ENCODE results near the gene SNAP47.

Gene SNAP47

DNA sequence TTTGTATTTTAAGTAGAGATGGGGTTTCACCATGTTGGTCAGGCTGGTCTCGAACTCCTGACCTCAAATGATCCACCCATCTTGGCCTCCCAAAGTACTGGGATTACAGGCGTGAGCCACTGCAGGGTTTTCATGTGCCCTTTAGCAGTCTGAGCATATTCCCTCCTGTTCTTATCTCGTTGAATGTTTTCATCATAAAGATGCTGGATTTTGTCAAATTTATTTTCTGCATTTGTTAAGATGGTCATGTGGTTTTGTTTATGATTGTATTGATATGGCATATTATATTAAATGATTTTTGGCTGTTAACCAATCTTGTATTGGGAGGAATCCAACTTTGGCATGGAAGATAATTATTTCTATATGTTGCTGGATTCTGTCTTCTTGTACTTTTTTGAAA lies 8.9 kb upstream of the SNAP47 start:
- Histone ChIP-seq H3K36me3 (replicated peaks; ENCODE audit: insufficient read depth, low read length) (no peaks in the 10 kb centered on the region), H3K79me2 (ENCODE audit: low read length) (no peaks in the 10 kb centered on the region; the same call in 1 of the 2 replicates), H3K9me3 (replicated peaks; ENCODE audit: insufficient read depth, low read length) (no peaks in the 10 kb centered on the region), H3F3A (ENCODE audit: insufficient read depth, low read length) (peaks cover 25% of the 10 kb centered on the region), H2AFZ (ENCODE audit: low read length) (no peak overlapping the region), H3K4me2 (ENCODE audit: low read depth, low read length) (no peak overlapping the region), H3K9ac (ENCODE audit: low read length) (no peak overlapping the region), H3K27me3 (replicated peaks; ENCODE audit: insufficient read depth, low read length) (no peaks in the 10 kb centered on the region), H3K4me3 (ENCODE audit: low read length) (no peak overlapping the region), H3K4me1 (ENCODE audit: low read length) (peaks cover 22% of the 10 kb centered on the region), H3K27ac (ENCODE audit: low read length) (no peak overlapping the region), H3K9me2 (replicated peaks; ENCODE audit: insufficient read depth, low read length) (no peaks in the 10 kb centered on the region), H4K20me1 (ENCODE audit: insufficient read depth, low read length) (no peaks in the 10 kb centered on the region)
- no peak for TF ChIP-seq EZH2 (optimal IDR thresholded peaks at IDR 0.05; ENCODE audit: low read depth, low read length)
- TF ChIP-seq, protein P1, sequence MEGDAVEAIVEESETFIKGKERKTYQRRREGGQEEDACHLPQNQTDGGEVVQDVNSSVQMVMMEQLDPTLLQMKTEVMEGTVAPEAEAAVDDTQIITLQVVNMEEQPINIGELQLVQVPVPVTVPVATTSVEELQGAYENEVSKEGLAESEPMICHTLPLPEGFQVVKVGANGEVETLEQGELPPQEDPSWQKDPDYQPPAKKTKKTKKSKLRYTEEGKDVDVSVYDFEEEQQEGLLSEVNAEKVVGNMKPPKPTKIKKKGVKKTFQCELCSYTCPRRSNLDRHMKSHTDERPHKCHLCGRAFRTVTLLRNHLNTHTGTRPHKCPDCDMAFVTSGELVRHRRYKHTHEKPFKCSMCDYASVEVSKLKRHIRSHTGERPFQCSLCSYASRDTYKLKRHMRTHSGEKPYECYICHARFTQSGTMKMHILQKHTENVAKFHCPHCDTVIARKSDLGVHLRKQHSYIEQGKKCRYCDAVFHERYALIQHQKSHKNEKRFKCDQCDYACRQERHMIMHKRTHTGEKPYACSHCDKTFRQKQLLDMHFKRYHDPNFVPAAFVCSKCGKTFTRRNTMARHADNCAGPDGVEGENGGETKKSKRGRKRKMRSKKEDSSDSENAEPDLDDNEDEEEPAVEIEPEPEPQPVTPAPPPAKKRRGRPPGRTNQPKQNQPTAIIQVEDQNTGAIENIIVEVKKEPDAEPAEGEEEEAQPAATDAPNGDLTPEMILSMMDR (IDR thresholded peaks at IDR 0.05; ENCODE audit: low read length), result no peak
- TF ChIP-seq EZH2phosphoT487 (IDR thresholded peaks at IDR 0.05; ENCODE audit: low read length), result no peak
- no peak for DNase-seq

DNA sequence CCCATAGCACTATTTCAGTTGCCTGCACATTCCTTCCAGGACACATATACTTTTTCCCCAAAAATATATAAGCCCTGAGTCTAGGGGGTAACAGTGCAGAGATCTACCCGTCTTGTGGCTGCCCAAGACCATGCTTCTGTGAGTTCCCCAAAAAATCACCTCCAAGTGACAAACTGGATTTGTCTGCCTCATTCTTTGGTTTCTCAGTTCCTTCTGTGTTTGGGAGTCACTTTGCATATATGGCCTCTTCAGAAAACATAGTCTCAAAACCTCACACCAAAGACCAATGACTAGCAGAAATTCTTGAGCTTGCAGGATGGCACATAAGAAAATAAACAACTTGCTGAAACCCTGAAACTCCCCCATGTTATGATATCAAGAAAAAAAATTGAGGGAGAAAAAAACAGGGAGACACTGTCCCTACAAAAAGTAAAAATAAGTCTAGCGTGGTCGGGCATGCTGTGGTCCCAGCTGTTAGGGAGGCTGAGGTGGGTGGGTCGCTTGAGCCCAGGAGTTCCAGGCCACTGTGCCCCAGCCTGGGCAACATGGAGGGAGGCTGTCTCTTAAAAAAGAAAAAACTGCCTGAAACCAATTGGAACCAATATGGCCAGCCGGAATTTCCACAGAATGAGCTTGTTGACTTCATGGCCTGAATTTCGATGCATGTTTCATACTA lies 8.2 kb upstream of the SNAP47 start:
- DNase-seq, result no peak
- Histone ChIP-seq H3K9me2 (replicated peaks; ENCODE audit: insufficient read depth, low read length) (no peaks in the 10 kb centered on the region), H3K27me3 (replicated peaks; ENCODE audit: insufficient read depth, low read length) (no peaks in the 10 kb centered on the region), H3K4me3 (ENCODE audit: low read length) (no peak overlapping the region), H3K36me3 (replicated peaks; ENCODE audit: insufficient read depth, low read length) (no peaks in the 10 kb centered on the region), H3K9ac (ENCODE audit: low read length) (no peak overlapping the region), H3K4me1 (ENCODE audit: low read length) (peaks cover 22% of the 10 kb centered on the region), H2AFZ (ENCODE audit: low read length) (no peak overlapping the region), H3K27ac (ENCODE audit: low read length) (no peak overlapping the region), H3K4me2 (ENCODE audit: low read depth, low read length) (no peak overlapping the region), H3K9me3 (replicated peaks; ENCODE audit: insufficient read depth, low read length) (no peaks in the 10 kb centered on the region), H4K20me1 (ENCODE audit: insufficient read depth, low read length) (no peaks in the 10 kb centered on the region), H3F3A (ENCODE audit: insufficient read depth, low read length) (peaks cover 25% of the 10 kb centered on the region), H3K79me2 (ENCODE audit: low read length) (peaks cover 2% of the 10 kb centered on the region)
- no peak for TF ChIP-seq EZH2 (optimal IDR thresholded peaks at IDR 0.05; ENCODE audit: low read depth, low read length)
- TF ChIP-seq, protein P1 (IDR thresholded peaks at IDR 0.05; ENCODE audit: low read length), result no peak
- no peak for TF ChIP-seq EZH2phosphoT487 (IDR thresholded peaks at IDR 0.05; ENCODE audit: low read length)

DNA sequence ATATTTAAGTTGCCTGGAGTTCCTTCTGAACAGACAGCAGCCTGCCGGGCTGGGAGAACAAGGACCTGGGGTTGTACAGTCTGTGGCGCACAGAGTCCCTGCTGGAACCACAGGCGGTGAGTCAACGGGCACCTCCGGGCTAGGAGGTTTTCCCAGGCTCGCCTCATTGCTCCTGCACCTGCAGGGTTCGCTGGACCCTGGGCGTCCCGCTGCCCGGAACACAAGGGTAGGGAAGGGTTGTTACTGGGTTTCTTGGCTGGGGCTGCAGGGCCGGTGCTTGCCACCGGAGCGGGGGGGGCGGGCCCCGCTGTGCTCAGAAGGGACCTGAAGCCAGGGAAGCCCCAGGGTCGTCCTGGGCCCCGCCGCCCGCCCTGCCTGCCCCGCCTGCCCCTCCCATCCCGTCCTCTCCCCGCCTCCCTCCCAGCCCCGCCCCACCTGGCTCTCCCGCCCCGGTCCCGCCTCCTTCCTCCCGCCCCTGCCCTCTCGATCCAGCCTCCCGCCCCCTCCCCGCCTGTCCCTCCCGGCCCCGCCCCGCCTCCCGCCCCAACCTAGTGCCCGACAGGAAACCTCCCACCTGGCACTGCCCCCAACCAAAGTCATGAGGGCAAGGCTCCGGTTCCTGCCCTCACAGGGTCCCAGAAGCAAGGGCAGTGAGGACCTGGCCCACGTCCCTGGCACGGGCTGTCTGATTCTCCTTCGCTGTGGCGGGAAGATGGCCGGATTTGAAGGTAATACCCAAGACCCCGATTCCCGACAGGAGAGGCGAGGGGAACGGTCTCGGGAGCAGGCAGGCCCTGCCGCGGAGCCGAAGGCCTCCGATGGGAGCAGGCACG lies 7.0 kb upstream of the SNAP47 start:
- Histone ChIP-seq H3K9ac (ENCODE audit: low read length) (peak overlapping the region; percentile 71; the same call in 1 of the 2 replicates), H3K27me3 (replicated peaks; ENCODE audit: insufficient read depth, low read length) (no peaks in the 10 kb centered on the region), H3K4me3 (ENCODE audit: low read length) (peak overlapping the region; percentile 80), H3K36me3 (replicated peaks; ENCODE audit: insufficient read depth, low read length) (0 out of 2 replicates have a peak, but pooled peaks cover 12% of the 10 kb centered on the region), H3K27ac (ENCODE audit: low read length) (peak overlapping the region; percentile 23; the same call in 1 of the 2 replicates), H3K4me1 (ENCODE audit: low read length) (peaks cover 22% of the 10 kb centered on the region), H3K9me3 (replicated peaks; ENCODE audit: insufficient read depth, low read length) (no peaks in the 10 kb centered on the region), H2AFZ (ENCODE audit: low read length) (peak overlapping the region; percentile 69), H3K4me2 (ENCODE audit: low read depth, low read length) (peak overlapping the region; percentile 99), H4K20me1 (ENCODE audit: insufficient read depth, low read length) (no peaks in the 10 kb centered on the region), H3F3A (ENCODE audit: insufficient read depth, low read length) (peaks cover 25% of the 10 kb centered on the region), H3K9me2 (replicated peaks; ENCODE audit: insufficient read depth, low read length) (no peaks in the 10 kb centered on the region), H3K79me2 (ENCODE audit: low read length) (peaks cover 14% of the 10 kb centered on the region)
- DNase-seq, result peak; percentile 73
- TF ChIP-seq, protein P1 (IDR thresholded peaks at IDR 0.05; ENCODE audit: low read length), result no peak
- no peak for TF ChIP-seq EZH2 (optimal IDR thresholded peaks at IDR 0.05; ENCODE audit: low read depth, low read length)
- no peak for TF ChIP-seq EZH2phosphoT487 (IDR thresholded peaks at IDR 0.05; ENCODE audit: low read length)

Measured in MM.1S (cell line).